ENCODE data around the gene KAZN.

Gene KAZN

DNA sequence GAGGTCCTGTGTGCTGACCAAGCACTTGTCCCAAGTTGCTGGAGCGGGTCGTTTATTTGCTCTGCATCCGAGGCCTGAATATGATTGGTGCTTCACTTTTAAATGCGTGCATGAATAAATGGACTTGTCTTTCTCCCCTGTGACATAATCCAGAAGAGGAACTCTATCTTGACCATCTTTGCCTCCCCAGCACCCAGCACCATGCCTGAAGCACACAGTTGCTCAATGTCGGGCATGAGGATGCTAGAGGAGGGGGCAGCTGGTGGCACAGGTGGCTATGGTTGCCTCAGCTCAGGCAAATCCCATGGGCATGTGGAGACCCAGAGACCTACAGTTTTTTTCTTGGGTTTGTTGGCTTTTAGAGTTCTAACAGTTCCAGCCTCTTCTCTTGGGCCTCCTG is 142.6 kb downstream of the KAZN start:
- DNase-seq (ENCODE audit: low read depth) = no peak
- TF ChIP-seq, protein P1, sequence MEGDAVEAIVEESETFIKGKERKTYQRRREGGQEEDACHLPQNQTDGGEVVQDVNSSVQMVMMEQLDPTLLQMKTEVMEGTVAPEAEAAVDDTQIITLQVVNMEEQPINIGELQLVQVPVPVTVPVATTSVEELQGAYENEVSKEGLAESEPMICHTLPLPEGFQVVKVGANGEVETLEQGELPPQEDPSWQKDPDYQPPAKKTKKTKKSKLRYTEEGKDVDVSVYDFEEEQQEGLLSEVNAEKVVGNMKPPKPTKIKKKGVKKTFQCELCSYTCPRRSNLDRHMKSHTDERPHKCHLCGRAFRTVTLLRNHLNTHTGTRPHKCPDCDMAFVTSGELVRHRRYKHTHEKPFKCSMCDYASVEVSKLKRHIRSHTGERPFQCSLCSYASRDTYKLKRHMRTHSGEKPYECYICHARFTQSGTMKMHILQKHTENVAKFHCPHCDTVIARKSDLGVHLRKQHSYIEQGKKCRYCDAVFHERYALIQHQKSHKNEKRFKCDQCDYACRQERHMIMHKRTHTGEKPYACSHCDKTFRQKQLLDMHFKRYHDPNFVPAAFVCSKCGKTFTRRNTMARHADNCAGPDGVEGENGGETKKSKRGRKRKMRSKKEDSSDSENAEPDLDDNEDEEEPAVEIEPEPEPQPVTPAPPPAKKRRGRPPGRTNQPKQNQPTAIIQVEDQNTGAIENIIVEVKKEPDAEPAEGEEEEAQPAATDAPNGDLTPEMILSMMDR (IDR thresholded peaks at IDR 0.05; ENCODE audit: control insufficient read depth, extremely low read depth, insufficient read depth) = no peak
- H3K4me3 ChIP-seq (ENCODE audit: low read depth, low read length) = no peak overlapping the region

DNA sequence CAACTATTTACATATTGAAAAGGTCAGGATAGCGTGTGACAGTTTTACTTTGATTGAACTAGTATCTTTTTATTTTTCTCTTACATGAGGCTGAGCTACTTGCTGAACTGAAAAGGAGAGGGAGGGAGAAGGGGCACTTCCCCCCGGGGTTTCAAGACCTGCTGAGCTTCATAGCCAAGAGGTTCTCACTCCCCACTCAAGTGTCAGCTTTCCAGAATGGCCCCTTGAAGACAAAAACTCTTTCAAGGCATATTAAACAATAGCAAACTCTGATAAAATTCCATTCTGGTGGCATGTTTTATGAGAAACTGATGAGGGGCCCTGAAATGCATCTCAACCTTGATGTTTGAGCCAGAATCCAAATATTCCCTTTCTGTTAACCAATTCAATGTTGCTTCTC is 143.0 kb downstream of the KAZN start:
- DNase-seq (ENCODE audit: low read depth) = no peak
- H3K4me3 ChIP-seq (ENCODE audit: low read depth, low read length) = no peak overlapping the region
- TF ChIP-seq, protein P1 (IDR thresholded peaks at IDR 0.05; ENCODE audit: control insufficient read depth, extremely low read depth, insufficient read depth) = no peak

DNA sequence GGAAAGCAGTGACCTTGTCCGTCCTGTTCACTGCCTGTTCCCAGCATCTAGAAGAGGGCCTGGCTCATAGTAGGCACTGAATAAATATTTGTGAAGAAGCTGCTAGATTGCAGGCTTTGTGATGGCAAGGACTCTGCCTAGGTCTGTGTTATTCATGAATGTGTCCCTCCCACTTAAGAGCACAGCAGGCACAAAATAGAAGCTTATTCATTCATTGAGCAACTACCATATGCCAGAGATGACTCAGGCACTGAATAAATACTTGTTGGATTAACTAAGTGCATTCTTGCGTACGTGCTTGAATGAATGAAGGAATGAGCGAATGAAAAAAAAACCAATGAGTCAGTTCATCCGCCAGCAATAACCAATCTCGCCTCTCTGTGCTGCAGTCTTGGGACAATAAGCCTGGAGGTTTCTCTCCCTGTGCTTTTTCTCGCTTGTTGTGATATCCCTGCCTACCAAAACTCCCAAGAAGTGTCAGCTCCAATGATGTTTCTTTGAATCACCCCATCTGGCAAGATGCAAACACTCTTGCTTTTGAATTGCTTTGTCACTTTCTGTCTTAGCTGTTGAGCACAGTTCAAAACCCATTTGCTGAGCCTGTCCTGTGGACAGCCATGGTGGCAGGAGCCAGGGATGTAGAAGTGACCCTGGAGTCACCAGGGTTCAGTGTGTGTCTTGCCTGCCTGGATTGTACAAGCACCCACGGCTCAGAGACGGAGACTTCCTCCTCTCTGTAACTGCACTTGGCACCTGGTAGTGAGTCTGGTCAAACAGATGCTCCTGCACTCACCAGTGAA is 143.9 kb downstream of the KAZN start:
- no peak overlapping the region for H3K4me3 ChIP-seq (ENCODE audit: low read depth, low read length)
- peak; percentile 8 for DNase-seq (ENCODE audit: low read depth)
- TF ChIP-seq, protein P1 (IDR thresholded peaks at IDR 0.05; ENCODE audit: control insufficient read depth, extremely low read depth, insufficient read depth) = no peak

DNA sequence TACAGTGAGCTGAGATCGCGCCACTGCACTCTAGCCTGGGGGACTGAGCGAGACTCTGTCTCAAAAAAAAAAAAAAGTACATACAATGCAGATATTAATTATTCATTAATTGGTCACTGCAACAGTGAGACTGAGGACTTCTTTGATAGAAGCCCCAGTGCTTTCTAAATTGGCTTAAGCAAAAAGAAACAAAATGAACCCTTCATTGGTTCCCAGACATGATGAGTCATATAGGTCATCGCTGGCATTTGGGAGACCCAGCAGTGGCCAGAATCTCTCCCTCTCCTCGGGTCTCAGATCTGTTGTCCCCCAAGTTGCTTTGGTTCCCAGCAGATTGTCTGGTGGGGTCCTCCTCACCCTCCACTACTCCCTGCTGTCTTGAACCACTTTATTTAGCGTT is 144.9 kb downstream of the KAZN start:
- TF ChIP-seq, protein P1 (IDR thresholded peaks at IDR 0.05; ENCODE audit: control insufficient read depth, extremely low read depth, insufficient read depth) = no peak
- DNase-seq (ENCODE audit: low read depth) = no peak
- H3K4me3 ChIP-seq (ENCODE audit: low read depth, low read length) = no peak overlapping the region

GRCh38 chr1:14745001-14745720 is 146.7 kb downstream of the KAZN start:
- H3K4me3 ChIP-seq (ENCODE audit: low read depth, low read length) = no peak overlapping the region
- DNase-seq (ENCODE audit: low read depth) = no peak
- TF ChIP-seq, protein P1 (IDR thresholded peaks at IDR 0.05; ENCODE audit: control insufficient read depth, extremely low read depth, insufficient read depth) = no peak

DNA sequence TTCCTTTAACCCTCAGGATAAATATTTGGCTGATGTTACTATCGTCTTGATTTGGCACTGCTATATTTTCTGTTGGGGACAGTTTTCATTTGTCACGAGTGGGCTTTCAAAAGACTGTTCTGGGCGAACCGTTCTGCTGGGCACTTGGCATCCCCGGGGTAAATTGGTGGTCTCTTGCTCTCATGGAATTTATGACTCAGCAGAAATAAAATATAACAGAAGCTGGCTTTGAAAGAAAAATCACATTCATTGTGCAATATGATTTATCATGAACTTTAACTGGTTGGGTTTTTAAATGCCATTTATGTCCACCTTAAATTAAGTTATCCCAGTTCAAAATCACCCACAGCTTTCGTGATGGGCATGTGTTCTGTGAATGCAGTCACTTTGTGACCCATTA is 147.3 kb downstream of the KAZN start:
- DNase-seq (ENCODE audit: low read depth) = no peak
- TF ChIP-seq, protein P1 (IDR thresholded peaks at IDR 0.05; ENCODE audit: control insufficient read depth, extremely low read depth, insufficient read depth) = no peak

More for the DNA sequence above, 147.3 kb downstream of the KAZN start:
- no peak overlapping the region for H3K4me3 ChIP-seq (ENCODE audit: low read depth, low read length)

Measured in LNCaP clone FGC (cell line).